HG03460 (cell line): ENCODE measurements around the gene MYO6.
"Not testable (repeated sequence)": the region's sequence is repeated elsewhere in the genome, so short reads cannot be mapped to it uniquely, and the experiment has no call there.

ENCODE experiments used
- ATAC-seq: cut with Tn5 transposase; IDR thresholded peaks from one replicate; pipeline ENCODE4 v1.9.1; 2021; ENCODE audit not compliant: unreplicated experiment

The MYO6 gene

GRCh38 chr6:75748743-75749538 lies at the start of gene MYO6:
Gene MYO6 (plus strand): TSS chr6:75749239. CDS start chr6:75817548, 68,309 bp downstream.
- peak; percentile 74 for ATAC-seq

GRCh38 chr6:75708334-75708733 lies 40.7 kb upstream of the MYO6 start:
- not testable (repeated sequence) for ATAC-seq

- ATAC-seq = no peak
Measured at GRCh38 chr6:75711173-75711572, 37.9 kb upstream of the MYO6 start.

GRCh38 chr6:75719133-75719532 lies 29.9 kb upstream of the MYO6 start:
- no peak for ATAC-seq

GRCh38 chr6:75723382-75723781 lies 25.7 kb upstream of the MYO6 start:
- ATAC-seq = no peak

GRCh38 chr6:75727206-75727605 lies 21.8 kb upstream of the MYO6 start:
- ATAC-seq = no peak

GRCh38 chr6:75731029-75731428 lies 18.0 kb upstream of the MYO6 start:
- ATAC-seq = not testable (repeated sequence)

GRCh38 chr6:75735491-75736186 lies 13.4 kb upstream of the MYO6 start:
- ATAC-seq = peak; percentile 87

GRCh38 chr6:75743971-75744370 lies 5.1 kb upstream of the MYO6 start:
- ATAC-seq = no peak

GRCh38 chr6:75745404-75745803 lies 3.6 kb upstream of the MYO6 start:
- ATAC-seq = no peak

- no peak for ATAC-seq
Measured at GRCh38 chr6:75746221-75746620, 2.8 kb upstream of the MYO6 start.

- no peak for ATAC-seq
Measured at GRCh38 chr6:75747152-75747992, 1.7 kb upstream of the MYO6 start.

- ATAC-seq = peak; percentile 3
Measured at GRCh38 chr6:75748003-75748742, 866 bp upstream of the MYO6 start.

GRCh38 chr6:75751443-75751842 lies 2.4 kb downstream of the MYO6 start:
- no peak for ATAC-seq

- no peak for ATAC-seq
Measured at GRCh38 chr6:75752365-75752764, 3.3 kb downstream of the MYO6 start.

GRCh38 chr6:75755704-75756103 lies 6.7 kb downstream of the MYO6 start:
- no peak for ATAC-seq

- ATAC-seq = no peak
Measured at GRCh38 chr6:75757295-75757694, 8.3 kb downstream of the MYO6 start.

GRCh38 chr6:75758061-75758460 lies 9.0 kb downstream of the MYO6 start:
- no peak for ATAC-seq

- ATAC-seq = no peak
Measured at GRCh38 chr6:75759207-75759606, 10.2 kb downstream of the MYO6 start.

- no peak for ATAC-seq
Measured at GRCh38 chr6:75760320-75760719, 11.3 kb downstream of the MYO6 start.

- ATAC-seq = no peak
Measured at GRCh38 chr6:75761489-75761888, 12.4 kb downstream of the MYO6 start.
